Muscle layer of duodenum (tissue), 2 donors: Measurements from ENCODE around the gene LYRM2.

Experiments used
- H3K27ac ChIP-seq: one replicate; pipeline ENCODE4 v1.7.0; 2013; ENCODE audit warnings: mild to moderate bottlenecking, low read length
- H3K27me3 ChIP-seq: one replicate; pipeline ENCODE4 v1.7.0; 2013; ENCODE audit warnings: low read depth, mild to moderate bottlenecking, control low read depth, low read length
- H3K36me3 ChIP-seq, 2 donors: one replicate each; pipeline ENCODE4 v1.7.0; 2013; ENCODE audit warnings: low read length in 2 of 2, control low read depth in 1 of 2, mild to moderate bottlenecking in 1 of 2; ENCODE audit not compliant: insufficient read depth in 2 of 2, control insufficient read depth in 1 of 2
- H3K4me1 ChIP-seq, 2 donors: one replicate each; pipeline ENCODE4 v1.7.0; 2013; ENCODE audit warnings: low read length in 2 of 2, mild to moderate bottlenecking in 2 of 2, control low read depth in 1 of 2, moderate library complexity in 1 of 2; ENCODE audit not compliant: insufficient read depth in 2 of 2, control insufficient read depth in 1 of 2
- H3K4me3 ChIP-seq, 2 donors: one replicate each; pipeline ENCODE4 v1.7.0; 2013; ENCODE audit warnings: low read length in 2 of 2, low read depth in 1 of 2, mild to moderate bottlenecking in 1 of 2
- H3K9me3 ChIP-seq, 2 donors: one replicate each; pipeline ENCODE4 v1.7.0; 2013; ENCODE audit warnings: low read length in 2 of 2, control low read depth in 1 of 2, mild to moderate bottlenecking in 1 of 2; ENCODE audit not compliant: control insufficient read depth in 1 of 2
- donor health status: healthy.

LYRM2 gene

DNA sequence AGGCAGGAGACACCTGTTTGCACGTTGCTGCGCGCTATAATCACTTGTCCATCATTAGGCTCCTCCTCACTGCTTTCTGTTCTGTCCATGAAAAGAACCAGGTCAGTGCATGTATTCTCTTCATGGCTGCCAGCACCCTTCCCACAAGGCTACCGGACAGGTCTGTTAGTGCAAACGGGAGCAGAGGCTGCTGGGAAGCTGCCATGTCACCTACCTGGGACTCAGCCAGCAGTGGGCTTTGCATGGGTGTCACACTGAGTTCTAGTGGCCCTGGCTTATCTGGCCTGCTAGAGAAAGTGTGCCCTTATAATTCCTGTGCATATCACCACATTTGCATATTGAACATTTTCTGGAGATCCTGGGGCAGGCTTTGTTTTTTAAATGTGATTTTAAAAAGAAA is 24.8 kb downstream of the LYRM2 start:
- Histone ChIP-seq H3K4me3 (no peak overlapping the region), H3K36me3 (peaks cover 0 to 9% of the 10 kb centered on the region in 2 donors), H3K9me3 (no peaks in the 10 kb centered on the region), H3K27ac (no peak overlapping the region), H3K27me3 (no peaks in the 10 kb centered on the region), H3K4me1 (no peaks in the 10 kb centered on the region)

DNA sequence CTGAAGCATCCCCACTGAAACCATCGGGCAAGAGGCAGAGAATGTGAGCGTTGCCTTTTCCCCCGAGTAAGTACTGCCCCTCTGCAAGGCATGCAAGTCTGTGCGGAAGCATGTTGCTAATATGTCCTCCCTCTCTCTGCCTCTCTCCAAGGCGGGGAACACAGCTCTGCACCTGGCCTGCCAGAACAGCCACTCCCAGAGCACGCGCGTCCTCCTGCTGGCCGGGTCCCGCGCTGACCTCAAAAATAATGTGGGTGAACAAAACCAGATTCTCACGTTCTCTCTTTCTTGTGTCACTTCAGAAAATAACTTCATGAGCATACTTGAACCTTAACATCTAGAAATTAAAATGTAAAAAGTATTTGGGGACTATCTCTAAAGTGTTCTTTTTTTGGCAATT is 26.4 kb downstream of the LYRM2 start:
- Histone ChIP-seq H3K27ac (no peak overlapping the region), H3K4me3 (no peak overlapping the region), H3K4me1 (no peaks in the 10 kb centered on the region), H3K9me3 (no peaks in the 10 kb centered on the region), H3K27me3 (no peaks in the 10 kb centered on the region), H3K36me3 (peaks cover 0 to 9% of the 10 kb centered on the region in 2 donors)

DNA sequence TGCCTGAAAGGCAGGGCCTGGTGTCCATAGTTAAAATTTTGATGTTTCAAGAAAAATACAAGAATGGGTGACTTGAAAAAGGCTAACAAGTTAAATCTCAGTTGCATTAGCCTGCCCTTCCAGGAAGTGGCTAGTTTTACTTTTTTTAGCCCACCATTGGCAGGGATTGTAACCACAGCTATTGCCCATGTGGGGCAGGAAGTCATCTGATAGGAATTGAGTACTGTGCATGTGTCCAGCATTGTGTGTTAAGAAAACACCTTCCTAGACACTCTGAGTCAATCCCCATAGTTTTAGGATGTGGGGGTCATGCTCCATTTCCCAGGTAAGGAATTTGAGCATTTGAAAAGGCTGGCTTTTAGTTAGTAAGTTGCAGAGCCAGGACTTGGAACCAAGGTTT is 26.9 kb downstream of the LYRM2 start:
- no peaks in the 10 kb centered on the region for H3K27me3 ChIP-seq
- no peak overlapping the region for H3K27ac ChIP-seq
- no peak overlapping the region for H3K4me3 ChIP-seq
- no peaks in the 10 kb centered on the region for H3K9me3 ChIP-seq
- H3K36me3 ChIP-seq, result peaks cover 0 to 7% of the 10 kb centered on the region in 2 donors
- no peaks in the 10 kb centered on the region for H3K4me1 ChIP-seq

DNA sequence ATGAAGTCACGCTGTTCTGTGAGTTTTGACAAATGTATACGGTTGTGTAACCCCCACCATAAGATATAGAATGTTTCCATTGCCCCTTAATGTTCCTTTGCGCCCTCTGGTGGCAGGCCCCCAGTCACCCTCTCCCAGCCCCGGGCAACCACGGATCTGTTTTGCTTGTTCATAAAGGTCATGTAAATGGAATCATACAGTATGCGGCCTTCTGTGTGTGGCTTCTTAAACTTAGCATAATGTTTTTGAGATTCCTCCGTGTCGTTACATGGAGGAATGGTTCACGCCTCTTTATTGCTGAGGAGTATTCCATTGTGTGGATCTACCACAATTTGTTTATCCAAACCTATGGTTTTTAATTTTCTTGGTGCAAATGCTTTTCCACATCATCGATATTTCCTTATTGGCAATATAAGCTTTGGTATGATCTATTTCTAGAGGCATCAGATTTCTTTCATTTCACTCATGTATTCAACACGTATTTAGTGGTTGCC is 28.4 kb downstream of the LYRM2 start:
- Histone ChIP-seq H3K36me3 (no peaks in the 10 kb centered on the region), H3K27ac (no peak overlapping the region), H3K9me3 (no peaks in the 10 kb centered on the region), H3K4me1 (no peaks in the 10 kb centered on the region), H3K4me3 (no peak overlapping the region), H3K27me3 (no peaks in the 10 kb centered on the region)

DNA sequence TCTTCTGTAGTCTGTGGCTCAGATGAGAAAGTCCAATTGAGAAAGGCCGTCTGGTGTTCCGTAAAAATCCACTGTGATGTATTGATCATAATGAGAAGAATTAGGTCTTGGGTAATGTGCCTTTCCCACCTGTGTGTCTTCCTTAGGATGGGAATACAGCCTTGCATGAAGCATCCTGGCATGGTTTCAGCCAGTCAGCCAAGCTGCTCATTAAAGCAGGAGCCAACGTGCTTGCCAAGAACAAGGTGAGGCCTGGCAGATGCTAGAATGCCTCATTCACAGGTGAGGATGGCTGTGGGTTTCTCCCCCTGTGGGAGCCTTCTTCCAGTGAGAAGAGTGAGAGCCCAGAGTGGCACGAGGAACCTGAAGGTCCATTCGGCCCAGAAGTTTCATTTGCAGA is 32.7 kb downstream of the LYRM2 start:
- no peaks in the 10 kb centered on the region for H3K27me3 ChIP-seq
- no peaks in the 10 kb centered on the region for H3K4me1 ChIP-seq
- no peaks in the 10 kb centered on the region for H3K36me3 ChIP-seq
- no peak overlapping the region for H3K4me3 ChIP-seq
- H3K9me3 ChIP-seq, result no peaks in the 10 kb centered on the region
- no peak overlapping the region for H3K27ac ChIP-seq

DNA sequence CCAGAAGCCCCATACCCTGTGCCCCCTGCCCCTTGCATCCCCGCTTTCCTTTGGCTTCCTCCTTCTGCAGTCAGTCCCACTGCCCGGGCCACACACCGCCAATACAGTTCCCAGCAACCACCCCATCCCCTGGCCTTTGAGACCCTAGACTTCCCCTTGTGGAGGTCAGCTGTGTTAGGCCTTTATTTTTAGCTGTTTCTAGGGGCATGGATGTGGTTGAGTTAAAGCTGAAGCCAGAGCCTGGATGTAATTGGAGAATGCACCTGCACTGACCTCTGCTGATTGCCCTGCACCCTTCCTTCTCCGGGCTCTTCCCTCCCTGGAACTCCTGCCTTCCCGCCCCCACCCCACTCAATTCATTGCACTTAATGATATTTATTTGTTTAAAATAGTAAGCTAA is 33.9 kb downstream of the LYRM2 start:
- Histone ChIP-seq H3K4me3 (no peak overlapping the region), H3K36me3 (no peaks in the 10 kb centered on the region), H3K9me3 (no peaks in the 10 kb centered on the region), H3K27me3 (no peaks in the 10 kb centered on the region), H3K27ac (no peak overlapping the region), H3K4me1 (no peaks in the 10 kb centered on the region)

DNA sequence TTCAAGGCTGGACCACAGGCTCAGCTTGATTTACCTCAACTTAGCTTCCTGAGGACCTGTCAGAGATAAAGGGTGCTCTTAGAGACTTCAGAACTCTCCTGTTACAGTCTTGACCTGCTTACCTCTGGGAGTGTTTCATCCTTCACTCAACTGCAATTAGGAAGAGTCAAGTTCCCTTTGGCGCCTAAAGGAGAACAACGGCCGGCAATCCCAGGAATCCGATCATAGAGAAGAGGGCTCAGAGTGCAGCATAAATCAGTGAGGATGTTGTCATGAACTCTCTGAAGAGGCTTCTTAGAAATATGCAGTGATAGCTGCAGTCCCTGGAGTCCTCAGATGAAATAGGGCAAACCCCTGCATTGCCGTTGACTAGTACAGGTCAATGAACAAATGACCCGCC is 36.4 kb downstream of the LYRM2 start:
- Histone ChIP-seq H3K9me3 (no peaks in the 10 kb centered on the region), H3K27ac (no peak overlapping the region), H3K4me3 (no peak overlapping the region)

DNA sequence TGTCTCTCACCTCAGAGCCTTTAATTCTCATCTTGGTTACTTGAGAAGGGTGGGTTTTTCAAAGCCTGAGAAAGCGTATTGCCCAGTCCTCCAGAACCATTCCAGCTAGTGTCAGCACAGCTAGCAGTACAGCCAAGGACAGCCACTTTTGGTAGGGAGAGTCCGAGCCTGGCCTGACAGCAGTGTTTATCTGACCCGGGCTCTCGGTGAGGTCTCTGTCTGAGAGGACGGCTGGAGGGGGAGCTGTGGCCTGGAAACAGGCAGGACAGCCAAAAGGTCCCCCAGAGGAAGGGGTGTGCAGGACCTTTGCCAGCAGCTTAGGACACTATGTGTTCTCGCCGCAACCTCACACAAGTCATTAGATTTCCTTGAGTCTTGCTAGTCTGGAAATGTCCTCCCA is 38.8 kb downstream of the LYRM2 start:
- no peaks in the 10 kb centered on the region for H3K9me3 ChIP-seq
- H3K27me3 ChIP-seq, result no peaks in the 10 kb centered on the region
- no peak overlapping the region for H3K27ac ChIP-seq
- no peak overlapping the region for H3K4me3 ChIP-seq
- no peaks in the 10 kb centered on the region for H3K36me3 ChIP-seq
- H3K4me1 ChIP-seq, result no peaks in the 10 kb centered on the region

More for the DNA sequence above, 36.4 kb downstream of the LYRM2 start:
- Histone ChIP-seq H3K36me3 (no peaks in the 10 kb centered on the region), H3K4me1 (no peaks in the 10 kb centered on the region), H3K27me3 (no peaks in the 10 kb centered on the region)

DNA sequence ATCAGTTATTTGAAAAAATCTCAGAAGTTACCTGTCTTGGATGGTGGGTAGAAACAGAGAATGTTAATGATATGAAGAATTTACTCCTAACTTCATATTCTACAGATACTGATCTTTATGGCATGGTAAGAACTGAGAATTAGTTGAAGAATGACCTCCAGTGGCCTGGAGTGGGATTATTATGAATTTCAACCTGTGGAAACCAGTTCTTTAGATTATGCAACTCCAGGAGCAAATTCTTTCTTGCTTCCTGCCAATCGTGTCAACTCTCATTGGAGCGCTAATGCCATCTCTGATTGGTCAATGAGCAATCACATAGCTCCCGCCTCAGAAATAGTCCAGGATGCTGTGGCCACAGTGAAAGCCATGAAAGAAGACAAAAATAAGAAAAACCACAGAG is 40.6 kb downstream of the LYRM2 start:
- H3K4me3 ChIP-seq, result no peak overlapping the region
- no peaks in the 10 kb centered on the region for H3K4me1 ChIP-seq
- no peaks in the 10 kb centered on the region for H3K36me3 ChIP-seq
- no peak overlapping the region for H3K27ac ChIP-seq
- H3K9me3 ChIP-seq, result no peaks in the 10 kb centered on the region
- no peaks in the 10 kb centered on the region for H3K27me3 ChIP-seq

DNA sequence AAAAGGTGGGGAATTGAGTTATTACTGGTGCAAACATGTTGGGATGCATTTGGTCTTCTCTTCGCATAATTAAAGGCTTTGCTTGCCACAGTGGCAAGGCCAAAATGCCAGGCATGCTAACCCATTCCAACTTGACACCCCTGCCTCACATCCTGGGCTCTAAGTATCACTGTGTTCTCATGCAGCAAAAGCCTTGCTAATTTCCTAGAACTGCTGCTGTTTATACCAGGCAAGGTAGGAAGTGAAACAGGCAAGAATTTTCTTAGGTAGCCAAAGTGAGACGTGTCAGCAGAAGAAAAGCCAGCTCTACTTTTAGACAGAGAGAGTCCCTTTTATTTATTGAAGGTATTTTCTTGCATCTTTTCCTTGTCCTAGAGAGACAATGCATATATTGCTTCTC is 41.2 kb downstream of the LYRM2 start:
- Histone ChIP-seq H3K27ac (no peak overlapping the region), H3K27me3 (no peaks in the 10 kb centered on the region), H3K4me1 (no peaks in the 10 kb centered on the region), H3K9me3 (no peaks in the 10 kb centered on the region), H3K36me3 (no peaks in the 10 kb centered on the region), H3K4me3 (no peak overlapping the region)

DNA sequence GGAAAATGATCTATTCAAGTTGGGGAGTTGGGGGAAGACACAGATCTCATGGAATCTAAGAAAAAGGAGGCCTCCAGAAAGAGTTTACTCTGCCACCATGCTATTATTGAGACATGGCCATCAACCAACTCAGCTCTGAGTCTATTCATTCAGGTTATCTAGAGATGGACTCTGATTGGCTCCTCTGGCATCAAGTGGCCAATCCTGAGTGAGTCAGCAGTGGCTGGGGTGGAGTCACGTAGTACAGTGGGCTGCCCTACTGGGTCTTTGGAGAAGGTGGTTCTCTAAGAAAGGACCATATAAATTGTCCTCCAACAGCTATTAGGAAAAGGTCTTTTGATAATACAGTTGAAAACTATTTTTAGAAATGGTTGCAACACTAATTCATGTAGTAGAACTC is 42.1 kb downstream of the LYRM2 start:
- H3K36me3 ChIP-seq, result no peaks in the 10 kb centered on the region
- no peaks in the 10 kb centered on the region for H3K9me3 ChIP-seq
- H3K4me3 ChIP-seq, result no peak overlapping the region
- no peaks in the 10 kb centered on the region for H3K4me1 ChIP-seq
- H3K27me3 ChIP-seq, result no peaks in the 10 kb centered on the region
- H3K27ac ChIP-seq, result no peak overlapping the region

DNA sequence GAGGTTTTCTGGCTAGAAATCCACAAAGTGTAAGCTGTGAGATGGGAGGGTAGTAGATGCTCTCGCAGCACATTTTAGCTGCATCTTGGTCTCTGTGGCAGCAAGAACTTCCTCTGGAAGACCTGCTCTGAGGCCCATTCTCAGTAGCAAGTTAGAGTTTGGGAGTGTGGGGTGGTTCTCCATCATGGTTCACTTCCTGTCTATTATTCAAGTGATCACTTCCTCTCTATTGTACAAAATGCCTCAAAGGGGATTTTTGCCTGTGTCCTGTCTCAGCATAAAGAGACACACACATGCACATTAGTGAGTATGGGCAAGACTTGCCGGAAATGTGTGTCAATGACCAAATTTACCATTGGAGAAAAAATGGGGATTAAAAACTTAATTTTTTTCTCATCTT is 42.5 kb downstream of the LYRM2 start:
- Histone ChIP-seq H3K4me3 (no peak overlapping the region), H3K9me3 (no peaks in the 10 kb centered on the region), H3K27ac (no peak overlapping the region), H3K4me1 (no peaks in the 10 kb centered on the region), H3K36me3 (no peaks in the 10 kb centered on the region), H3K27me3 (no peaks in the 10 kb centered on the region)
